HCT116 (cell line): ENCODE results near the gene LMX1A. TPM values are rescaled to one million over a fixed set of nuclear protein-coding genes. Genes with fewer than 3 reads are reported as not detected.

ENCODE experiments used
- ATAC-seq: fragments of 200-7000 bp; cut with Tn5 transposase; 2 replicates; pipeline ENCODE4 v1.9.1; 2020; ENCODE audit warnings: mild to moderate bottlenecking, moderate library complexity
- BruUV-seq: library from RNA; stranded (reverse); fragments of 400-500 nt; replicated peaks from 2 replicates; lab custom pipeline; 2021; lab: Mats Ljungman, UMichigan
- CTCF ChIA-PET: fragments of 300-600 bp; sonication (Branson Sonifier 250); formaldehyde crosslinking; loops from one replicate; lab custom pipeline; 2021; ENCODE audit warnings: antibody characterized with exemption; lab: Charles Lee
- POLR2A ChIA-PET: fragments of 300-600, 350-600 bp; sonication (Branson Sonifier 250); formaldehyde crosslinking; loops from one replicate; lab custom pipeline; 2021; ENCODE audit warnings: antibody characterized with exemption; lab: Charles Lee
- RAD21 ChIA-PET, 2 experiments: fragments of 300-600 bp; sonication (Branson Sonifier 250); formaldehyde crosslinking; loops; one replicate each; lab custom pipeline; 2023; ENCODE audit warnings: low total read pairs in 2 of 2; ENCODE audit not compliant: uncharacterized antibody in 2 of 2, unreplicated experiment in 2 of 2, low non-redundant PET in 1 of 2; lab: Charles Lee
- DNase-seq: peaks from one replicate; pipeline ENCODE4 v3.0.0-alpha.2; 2010; ENCODE audit warnings: low read depth, low spot score
- H2AFZ ChIP-seq: fragments of 200-600 bp; shearing (Covaris generic), sonication (generic); 2 replicates; pipeline ENCODE4 v1.6.1; 2017; ENCODE audit warnings: low read depth, mixed run types, mixed read lengths, antibody characterized with exemption, low read length; ENCODE audit not compliant: poor library complexity, severe bottlenecking
- H3K27ac ChIP-seq: 2 replicates; pipeline ENCODE4 v1.5.1; 2012; ENCODE audit warnings: low read depth, low read length
- H3K27me3 ChIP-seq: fragments of 200-600 bp; sonication (generic); 2 replicates; pipeline ENCODE4 v1.6.1; 2016; ENCODE audit warnings: mixed run types, low read length, mixed read lengths; ENCODE audit not compliant: insufficient read depth
- H3K36me3 ChIP-seq, 2 experiments: fragments of 200-500 bp in 1 of 2; fragments of 200-600 bp in 1 of 2; sonication (Bioruptor generic) in 1 of 2; sonication (generic) in 1 of 2; 2 replicates each; pipeline versions ENCODE4 v1.5.1 to v1.6.1; 2014 to 2016; ENCODE audit warnings: low read length in 2 of 2, inconsistent platforms in 1 of 2, mixed read lengths in 1 of 2, mixed run types in 1 of 2; ENCODE audit not compliant: insufficient read depth in 2 of 2, control insufficient read depth in 1 of 2
- H3K4me1 ChIP-seq, 2 experiments: fragments of 200-600 bp in 1 of 2; sonication (generic) in 1 of 2; 2 replicates each; pipeline versions ENCODE4 v1.5.1 to v1.6.1; 2012 to 2017; ENCODE audit warnings: low read length in 2 of 2, inconsistent platforms in 1 of 2, mild to moderate bottlenecking in 1 of 2, mixed read lengths in 1 of 2, mixed run types in 1 of 2, moderate library complexity in 1 of 2; ENCODE audit not compliant: insufficient read depth in 2 of 2, control insufficient read depth in 1 of 2
- H3K4me2 ChIP-seq: fragments of 200-600 bp; sonication (generic); 2 replicates; pipeline ENCODE4 v1.6.1; 2017; ENCODE audit warnings: mixed run types, low read length, mixed read lengths
- H3K4me3 ChIP-seq, 2 experiments: fragments of 200-600 bp in 1 of 2; sonication (generic) in 1 of 2; replicated peaks in 1 of 2; 2 replicates each; pipeline ENCODE4 v1.5.1; 2011 to 2016; ENCODE audit warnings: low read length in 2 of 2, control low read depth in 1 of 2, low read depth in 1 of 2, mild to moderate bottlenecking in 1 of 2, mixed read lengths in 1 of 2, mixed run types in 1 of 2
- H3K79me2 ChIP-seq: fragments of 200-600 bp; sonication (generic); 2 replicates; pipeline ENCODE4 v1.6.1; 2017; ENCODE audit warnings: mild to moderate bottlenecking, mixed run types, low read length, moderate library complexity, mixed read lengths; ENCODE audit not compliant: insufficient read depth
- H3K9ac ChIP-seq: fragments of 200-600 bp; sonication (generic); 2 replicates; pipeline ENCODE4 v1.6.1; 2016; ENCODE audit warnings: low read length, mixed read lengths
- H3K9me2 ChIP-seq: fragments of 200-600 bp; sonication (generic), shearing (Covaris generic); 2 replicates; pipeline ENCODE4 v1.6.1; 2017; ENCODE audit warnings: mixed run types, mild to moderate bottlenecking, moderate library complexity; ENCODE audit not compliant: insufficient read depth
- H3K9me3 ChIP-seq, 2 experiments: fragments of 200-500 bp in 1 of 2; fragments of 200-600 bp in 1 of 2; sonication (Bioruptor generic) in 1 of 2; sonication (generic) in 1 of 2; 2 replicates each; pipeline ENCODE4 v1.6.1; 2014 to 2017; ENCODE audit warnings: low read length in 2 of 2, mixed read lengths in 2 of 2, inconsistent platforms in 1 of 2, low read depth in 1 of 2, mild to moderate bottlenecking in 1 of 2, mixed run types in 1 of 2, moderate library complexity in 1 of 2; ENCODE audit not compliant: control insufficient read depth in 1 of 2, insufficient read depth in 1 of 2
- H4K20me1 ChIP-seq: fragments of 200-600 bp; sonication (generic), shearing (Covaris generic); 2 replicates; pipeline ENCODE4 v1.6.1; 2017; ENCODE audit warnings: mixed run types, mild to moderate bottlenecking, moderate library complexity; ENCODE audit not compliant: insufficient read depth
- CBX3 ChIP-seq: IDR thresholded peaks from 2 replicates; pipeline ENCODE4 v1.6.1; 2012; ENCODE audit warnings: low read depth
- EZH2 ChIP-seq: fragments of 200-600 bp; sonication (generic); IDR thresholded peaks from 2 replicates; pipeline ENCODE4 v1.6.1; 2017; ENCODE audit warnings: antibody characterized with exemption, mixed run types
- JUND ChIP-seq: IDR thresholded peaks from 2 replicates; pipeline ENCODE4 v1.6.1; 2012
- POLR2AphosphoS5 ChIP-seq: IDR thresholded peaks from 2 replicates; pipeline ENCODE4 v1.6.1; 2011; ENCODE audit warnings: mild to moderate bottlenecking, low read depth, low read length, moderate library complexity
- RAD21 ChIP-seq: IDR thresholded peaks from 2 replicates; pipeline ENCODE4 v1.6.1; 2012; ENCODE audit warnings: low read depth, mild to moderate bottlenecking
- TCF7L2 ChIP-seq: IDR thresholded peaks from 2 replicates; pipeline ENCODE4 v1.7.0; 2011; ENCODE audit warnings: borderline replicate concordance, inconsistent platforms; ENCODE audit not compliant: insufficient read depth, insufficient read length; ENCODE audit errors: extremely low read depth
- YY1 ChIP-seq: IDR thresholded peaks from 2 replicates; pipeline ENCODE4 v1.6.1; 2011; ENCODE audit warnings: low read length, low read depth, moderate library complexity, mild to moderate bottlenecking; ENCODE audit not compliant: insufficient replicate concordance; ENCODE audit errors: extremely low read depth
- ZFX ChIP-seq: fragments of 450-650 bp; IDR thresholded peaks from 2 replicates; pipeline ENCODE4 v1.6.1; 2017
- intact Hi-C: fragments of 100-400 bp; cut with micrococcal nuclease; formaldehyde crosslinking; loops from 2 replicates; pipeline ENCODE4 v1.10.0; 2022
- total RNA-seq: library from RNA; stranded (reverse); gene quantifications from one replicate; pipeline ENCODE4 v1.2.1, GENCODE V29; 2021; ENCODE audit not compliant: unreplicated experiment
- TF ChIP-seq, protein P1 (sequence below): IDR thresholded peaks from 2 replicates; pipeline ENCODE4 v1.6.1; 2011; ENCODE audit warnings: mild to moderate bottlenecking, low read length, moderate library complexity; ENCODE audit not compliant: insufficient replicate concordance; ENCODE audit errors: extremely low read depth
- TF ChIP-seq, protein P2 (sequence below): IDR thresholded peaks from 2 replicates; pipeline ENCODE4 v1.6.1; 2012
- TF ChIP-seq, protein P3 (sequence below), 3 experiments: fragments of 200-600 bp in 1 of 3; sonication (generic) in 1 of 3; IDR thresholded peaks in 2 of 3; conservative IDR thresholded peaks in 1 of 3; 2 replicates each; pipeline ENCODE4 v1.5.1; 2012 to 2017; ENCODE audit warnings: low read depth in 2 of 3, low read length in 2 of 3, antibody characterized with exemption in 1 of 3, borderline replicate concordance in 1 of 3, control low read depth in 1 of 3, mild to moderate bottlenecking in 1 of 3, mixed read lengths in 1 of 3, mixed run types in 1 of 3, moderate library complexity in 1 of 3; ENCODE audit not compliant: insufficient read depth in 1 of 3

The LMX1A gene
- total RNA-seq, 1 experiment from 2014 or later: not detected

DNA sequence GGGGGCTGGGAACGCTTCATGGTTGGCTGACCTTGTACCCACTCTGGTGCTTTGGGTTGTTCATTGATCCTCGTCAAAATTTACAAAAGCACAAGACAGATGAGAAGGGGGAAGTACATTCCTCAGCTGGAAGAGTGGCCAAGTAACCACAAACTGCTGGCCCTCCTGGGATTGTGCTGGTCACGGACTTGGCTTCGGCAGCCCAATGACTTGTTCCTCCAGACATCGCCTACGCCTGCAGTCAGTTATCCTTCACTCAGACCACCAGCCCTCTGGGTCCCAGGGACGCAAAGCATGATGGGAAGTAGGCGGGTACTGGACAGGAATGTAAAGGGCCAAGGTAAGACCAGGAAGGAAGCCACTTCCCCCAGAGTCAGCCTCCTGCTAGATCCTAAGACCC lies 53.1 kb downstream of the LMX1A start:
- BruUV-seq: no TSS peak
- H3K9me2 ChIP-seq: no peaks in the 10 kb centered on the region
- H3K4me1 ChIP-seq: no peaks in the 10 kb centered on the region
- H3K36me3 ChIP-seq: no peaks in the 10 kb centered on the region
- ChIA-PET POLR2A (no interaction called here), CTCF (no interaction called here)
- no peaks in the 10 kb centered on the region for H3K79me2 ChIP-seq
- no peak overlapping the region for H3K27ac ChIP-seq
- H3K4me2 ChIP-seq: no peak overlapping the region
- TF ChIP-seq EZH2 (no peak), ZFX (no peak), YY1 (no peak), TCF7L2 (no peak), RAD21 (no peak), POLR2AphosphoS5 (no peak), JUND (no peak), CBX3 (no peak)
- TF ChIP-seq, protein P1, sequence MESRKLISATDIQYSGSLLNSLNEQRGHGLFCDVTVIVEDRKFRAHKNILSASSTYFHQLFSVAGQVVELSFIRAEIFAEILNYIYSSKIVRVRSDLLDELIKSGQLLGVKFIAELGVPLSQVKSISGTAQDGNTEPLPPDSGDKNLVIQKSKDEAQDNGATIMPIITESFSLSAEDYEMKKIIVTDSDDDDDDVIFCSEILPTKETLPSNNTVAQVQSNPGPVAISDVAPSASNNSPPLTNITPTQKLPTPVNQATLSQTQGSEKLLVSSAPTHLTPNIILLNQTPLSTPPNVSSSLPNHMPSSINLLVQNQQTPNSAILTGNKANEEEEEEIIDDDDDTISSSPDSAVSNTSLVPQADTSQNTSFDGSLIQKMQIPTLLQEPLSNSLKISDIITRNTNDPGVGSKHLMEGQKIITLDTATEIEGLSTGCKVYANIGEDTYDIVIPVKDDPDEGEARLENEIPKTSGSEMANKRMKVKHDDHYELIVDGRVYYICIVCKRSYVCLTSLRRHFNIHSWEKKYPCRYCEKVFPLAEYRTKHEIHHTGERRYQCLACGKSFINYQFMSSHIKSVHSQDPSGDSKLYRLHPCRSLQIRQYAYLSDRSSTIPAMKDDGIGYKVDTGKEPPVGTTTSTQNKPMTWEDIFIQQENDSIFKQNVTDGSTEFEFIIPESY: no peak
- TF ChIP-seq, protein P2, sequence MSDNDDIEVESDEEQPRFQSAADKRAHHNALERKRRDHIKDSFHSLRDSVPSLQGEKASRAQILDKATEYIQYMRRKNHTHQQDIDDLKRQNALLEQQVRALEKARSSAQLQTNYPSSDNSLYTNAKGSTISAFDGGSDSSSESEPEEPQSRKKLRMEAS: no peak
- TF ChIP-seq, protein P3, sequence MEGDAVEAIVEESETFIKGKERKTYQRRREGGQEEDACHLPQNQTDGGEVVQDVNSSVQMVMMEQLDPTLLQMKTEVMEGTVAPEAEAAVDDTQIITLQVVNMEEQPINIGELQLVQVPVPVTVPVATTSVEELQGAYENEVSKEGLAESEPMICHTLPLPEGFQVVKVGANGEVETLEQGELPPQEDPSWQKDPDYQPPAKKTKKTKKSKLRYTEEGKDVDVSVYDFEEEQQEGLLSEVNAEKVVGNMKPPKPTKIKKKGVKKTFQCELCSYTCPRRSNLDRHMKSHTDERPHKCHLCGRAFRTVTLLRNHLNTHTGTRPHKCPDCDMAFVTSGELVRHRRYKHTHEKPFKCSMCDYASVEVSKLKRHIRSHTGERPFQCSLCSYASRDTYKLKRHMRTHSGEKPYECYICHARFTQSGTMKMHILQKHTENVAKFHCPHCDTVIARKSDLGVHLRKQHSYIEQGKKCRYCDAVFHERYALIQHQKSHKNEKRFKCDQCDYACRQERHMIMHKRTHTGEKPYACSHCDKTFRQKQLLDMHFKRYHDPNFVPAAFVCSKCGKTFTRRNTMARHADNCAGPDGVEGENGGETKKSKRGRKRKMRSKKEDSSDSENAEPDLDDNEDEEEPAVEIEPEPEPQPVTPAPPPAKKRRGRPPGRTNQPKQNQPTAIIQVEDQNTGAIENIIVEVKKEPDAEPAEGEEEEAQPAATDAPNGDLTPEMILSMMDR (IDR thresholded peaks at IDR 0.05 in 2 of 3, conservative IDR thresholded peaks at IDR 0.05 in 1 of 3; ENCODE audit: borderline replicate concordance in 1 of 3, insufficient read depth in 1 of 3, low read depth in 2 of 3, low read length in 2 of 3): no peak
- TF ChIP-seq, all 23 proteins: peak for 0
- intact Hi-C loops: no loop called here
- peaks cover 26% of the 10 kb centered on the region for H3K27me3 ChIP-seq
- H4K20me1 ChIP-seq: no peaks in the 10 kb centered on the region
- H2AFZ ChIP-seq: no peak overlapping the region
- no peak overlapping the region for H3K4me3 ChIP-seq
- H3K9me3 ChIP-seq: no peaks in the 10 kb centered on the region
- RAD21 ChIA-PET: no interaction called here
- no peak overlapping the region for H3K9ac ChIP-seq
- DNase-seq (no peak), ATAC-seq (no peak)
